ENCODE data around the gene ESRP2.

ESRP2 gene

GRCh38 chr16:68179196-68179795 is 56.6 kb downstream of the ESRP2 start:
- no peak for TF ChIP-seq CTCF (IDR thresholded peaks at IDR 0.05; ENCODE audit: borderline replicate concordance, control extremely low read depth, extremely low read depth, insufficient read depth, missing control alignments)
- in situ Hi-C loops (cut with MboI; ENCODE audit: low sequenced_read_pairs, unreplicated experiment) = no loop called here
- no peak for DNase-seq (ENCODE audit: low spot score)
